Measurements from ENCODE around the gene FAR2. TPM values are rescaled to one million over a fixed set of nuclear protein-coding genes. Genes with fewer than 3 reads are reported as not detected.

Gene FAR2
- total RNA-seq, 1 experiment from 2014 or later, result 22.1 TPM

DNA sequence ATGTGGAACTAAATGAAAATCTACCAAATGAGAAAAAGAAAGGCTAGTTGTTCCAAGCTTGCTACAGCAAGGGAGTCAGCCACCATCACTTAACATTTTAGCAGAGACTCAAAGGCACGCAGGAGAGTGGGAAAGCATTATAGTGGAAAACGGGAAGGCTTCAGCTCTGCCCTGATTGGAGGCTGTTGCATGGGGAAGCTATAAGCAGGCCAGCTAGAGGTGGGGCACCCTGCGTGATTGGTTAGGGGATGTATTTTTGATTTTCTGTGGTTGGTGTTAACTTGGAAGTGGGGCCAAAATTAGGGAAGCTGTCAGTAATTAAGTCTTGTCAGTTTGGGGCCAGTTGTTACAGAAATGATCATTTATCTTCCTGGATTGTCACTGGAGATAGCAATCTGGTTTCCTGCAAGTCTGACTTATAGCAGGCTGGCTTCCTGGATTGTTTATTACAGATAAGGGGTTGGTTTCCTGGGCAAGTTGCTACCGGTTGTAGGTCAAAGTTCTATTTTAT, 93.9 kb downstream of the FAR2 start:
- Histone ChIP-seq H3K27ac (ENCODE audit: insufficient read length, low read depth, low read length) (no peak overlapping the region), H3K56ac (ENCODE audit: insufficient read length, low read depth, low read length) (no peak overlapping the region), H3K18ac (ENCODE audit: insufficient read length, low read depth, low read length) (no peak overlapping the region), H2BK20ac (ENCODE audit: low read depth, low read length, poor library complexity, severe bottlenecking) (no peak overlapping the region), H2AFZ (ENCODE audit: low read length) (no peak overlapping the region), H3K27me3 (ENCODE audit: insufficient read depth, low read length) (no peaks in the 10 kb centered on the region), H4K8ac (replicated peaks; ENCODE audit: insufficient read length, low read depth, low read length) (no peak overlapping the region), H3K4ac (ENCODE audit: low read depth, low read length) (no peak overlapping the region), H3K4me2 (ENCODE audit: insufficient read depth, insufficient read length, low read length) (no peak overlapping the region), H3K23ac (ENCODE audit: insufficient read length, low read depth, low read length) (no peak overlapping the region), H3K79me1 (ENCODE audit: insufficient read depth, low read depth, low read length, poor library complexity, severe bottlenecking) (no peaks in the 10 kb centered on the region), H2BK5ac (ENCODE audit: insufficient read length, low read length) (no peak overlapping the region), H2BK120ac (ENCODE audit: low read depth, low read length, poor library complexity, severe bottlenecking) (no peak overlapping the region), H3K14ac (ENCODE audit: insufficient read depth, low read length) (no peak overlapping the region), H2BK12ac (ENCODE audit: insufficient read length, low read depth, low read length) (no peak overlapping the region), H2AK5ac (ENCODE audit: insufficient read length, low read length) (no peak overlapping the region), H4K91ac (ENCODE audit: insufficient read length, low read depth, low read length) (no peak overlapping the region), H3K79me2 (ENCODE audit: insufficient read depth, low read length) (no peaks in the 10 kb centered on the region), H3K4me1 (ENCODE audit: insufficient read depth, low read length) (no peaks in the 10 kb centered on the region), H3K9me3 (ENCODE audit: control insufficient read depth, low read depth, low read length) (no peaks in the 10 kb centered on the region), H4K20me1 (ENCODE audit: control insufficient read depth, insufficient read depth, insufficient read length) (no peaks in the 10 kb centered on the region), H4K5ac (ENCODE audit: insufficient read length, low read depth, low read length) (no peak overlapping the region), H3T11ph (ENCODE audit: low read length) (no peak overlapping the region), H3K9ac (ENCODE audit: extremely low read depth, insufficient read length, low read length) (no peak overlapping the region), H3K23me2 (ENCODE audit: insufficient read length, low read depth, low read length, poor library complexity, severe bottlenecking) (no peaks in the 10 kb centered on the region), H2BK15ac (ENCODE audit: low read depth, low read length) (no peak overlapping the region)
- no peak for TF ChIP-seq CTCF (conservative IDR thresholded peaks at IDR 0.05)
- no CpG with 5 or more reads among the region's 4 CpGs for WGBS (ENCODE audit: extremely low coverage, insufficient read length, low lambda C conversion rate)
- Mint-ChIP-seq H3K9me3 (peaks cover 0 to 3% of the 10 kb centered on the region in 2 experiments; a peak in 1 of 5 replicates), H3K36me3 (ENCODE audit: insufficient read depth in 1 of 3, low read depth in 3 of 3) (no peaks in the 10 kb centered on the region; a peak in 1 of 7 replicates), H3K27me3 (ENCODE audit: low read depth) (no peaks in the 10 kb centered on the region), H3K4me3 (no peak overlapping the region), H3K27ac (peak overlapping the region in 1 of 3 experiments; percentile 35; a peak in 2 of 7 replicates), H3K4me1 (peaks cover 36 to 39% of the 10 kb centered on the region in 2 experiments)
- DNase-seq, result no peak
